WTC11 (cell line): ENCODE measurements around the gene FOXN3. TPM values are rescaled to one million over a fixed set of nuclear protein-coding genes. Genes with fewer than 3 reads are reported as not detected.

Experiments used
- ATAC-seq: fragments of 200-7000 bp; cut with Tn5 transposase; 2 replicates; pipeline ENCODE4 v1.10.0; 2021; ENCODE audit warnings: mild to moderate bottlenecking, moderate library complexity
- CTCF ChIA-PET: fragments of 300-600 bp; sonication (Branson Sonifier 250); formaldehyde crosslinking; loops from one replicate; lab custom pipeline; 2021; ENCODE audit warnings: antibody characterized with exemption; lab: Charles Lee
- POLR2A ChIA-PET: fragments of 350-600 bp; sonication (Branson Sonifier 250); formaldehyde crosslinking; loops from one replicate; lab custom pipeline; 2021; ENCODE audit warnings: antibody characterized with exemption; lab: Charles Lee
- DNase-seq: peaks from one replicate; pipeline ENCODE4 v3.0.0; 2021; ENCODE audit warnings: low spot score
- H3K27ac Mint-ChIP-seq: 2 replicates; pipeline ENCODE4 v1.8.0; 2021; ENCODE audit warnings: mixed read lengths
- H3K27me3 Mint-ChIP-seq: 2 replicates; pipeline ENCODE4 v1.8.0; 2021; ENCODE audit warnings: low read depth, mild to moderate bottlenecking, moderate library complexity, mixed read lengths
- H3K36me3 Mint-ChIP-seq: 2 replicates; pipeline ENCODE4 v1.8.0; 2021; ENCODE audit warnings: mixed read lengths
- H3K4me1 Mint-ChIP-seq: 2 replicates; pipeline ENCODE4 v1.8.0; 2022; ENCODE audit warnings: mixed read lengths
- H3K4me3 Mint-ChIP-seq: 2 replicates; pipeline ENCODE4 v1.8.0; 2021; ENCODE audit warnings: mild to moderate bottlenecking, moderate library complexity, mixed read lengths
- H3K9me3 Mint-ChIP-seq: 2 replicates; pipeline ENCODE4 v1.8.0; 2021; ENCODE audit warnings: mixed read lengths
- FOXK1 ChIP-seq: sonication (generic); formaldehyde crosslinking; IDR thresholded peaks from 2 replicates; pipeline ENCODE4 v1.8.0; 2022; ENCODE audit warnings: mild to moderate bottlenecking, moderate library complexity, missing genetic modification reagents
- GABPB1 ChIP-seq: sonication (generic); formaldehyde crosslinking; IDR thresholded peaks from 2 replicates; pipeline ENCODE4 v1.8.1; 2023; ENCODE audit warnings: mild to moderate bottlenecking, missing genetic modification reagents
- HMGA2 ChIP-seq: fragments of 250-450 bp; sonication (Bioruptor Pico); IDR thresholded peaks from 2 replicates; pipeline ENCODE4 v1.4.0; 2021; ENCODE audit warnings: mild to moderate bottlenecking, moderate library complexity
- RELA ChIP-seq: sonication (generic); formaldehyde crosslinking; IDR thresholded peaks from 2 replicates; pipeline ENCODE4 v1.8.1; 2022; ENCODE audit warnings: missing genetic modification reagents, mild to moderate bottlenecking, borderline replicate concordance
- TP53 ChIP-seq: sonication (generic); formaldehyde crosslinking; IDR thresholded peaks from 2 replicates; pipeline ENCODE4 v1.8.1; 2023; ENCODE audit warnings: mild to moderate bottlenecking, missing genetic modification reagents
- ZNF263 ChIP-seq: sonication (generic); formaldehyde crosslinking; IDR thresholded peaks from 2 replicates; pipeline ENCODE4 v1.8.1; 2022; ENCODE audit warnings: low read depth, mild to moderate bottlenecking, moderate library complexity, missing genetic modification reagents
- ZNF423 ChIP-seq: fragments of 250-450 bp; sonication (Bioruptor Pico); IDR thresholded peaks from 2 replicates; pipeline ENCODE4 v2.1.2; 2022; ENCODE audit warnings: mild to moderate bottlenecking, moderate library complexity
- total RNA-seq: library from RNA; stranded (reverse); gene quantifications from 3 replicates; pipeline ENCODE4 v1.2.3, GENCODE V29; 2021
- TF ChIP-seq, protein P1 (sequence below): sonication (generic); formaldehyde crosslinking; IDR thresholded peaks from 2 replicates; pipeline ENCODE4 v1.8.0; 2022; ENCODE audit warnings: mild to moderate bottlenecking, missing genetic modification reagents
- TF ChIP-seq, protein P2 (sequence below): sonication (generic); formaldehyde crosslinking; IDR thresholded peaks from 2 replicates; pipeline ENCODE4 v1.8.0; 2022; ENCODE audit warnings: mild to moderate bottlenecking, missing genetic modification reagents
- TF ChIP-seq, protein P3 (sequence below): sonication (generic); formaldehyde crosslinking; IDR thresholded peaks from 2 replicates; pipeline ENCODE4 v1.8.1; 2022; ENCODE audit warnings: mild to moderate bottlenecking, moderate library complexity, missing genetic modification reagents

The FOXN3 gene
- total RNA-seq, 1 experiment from 2014 or later: 170 TPM

DNA sequence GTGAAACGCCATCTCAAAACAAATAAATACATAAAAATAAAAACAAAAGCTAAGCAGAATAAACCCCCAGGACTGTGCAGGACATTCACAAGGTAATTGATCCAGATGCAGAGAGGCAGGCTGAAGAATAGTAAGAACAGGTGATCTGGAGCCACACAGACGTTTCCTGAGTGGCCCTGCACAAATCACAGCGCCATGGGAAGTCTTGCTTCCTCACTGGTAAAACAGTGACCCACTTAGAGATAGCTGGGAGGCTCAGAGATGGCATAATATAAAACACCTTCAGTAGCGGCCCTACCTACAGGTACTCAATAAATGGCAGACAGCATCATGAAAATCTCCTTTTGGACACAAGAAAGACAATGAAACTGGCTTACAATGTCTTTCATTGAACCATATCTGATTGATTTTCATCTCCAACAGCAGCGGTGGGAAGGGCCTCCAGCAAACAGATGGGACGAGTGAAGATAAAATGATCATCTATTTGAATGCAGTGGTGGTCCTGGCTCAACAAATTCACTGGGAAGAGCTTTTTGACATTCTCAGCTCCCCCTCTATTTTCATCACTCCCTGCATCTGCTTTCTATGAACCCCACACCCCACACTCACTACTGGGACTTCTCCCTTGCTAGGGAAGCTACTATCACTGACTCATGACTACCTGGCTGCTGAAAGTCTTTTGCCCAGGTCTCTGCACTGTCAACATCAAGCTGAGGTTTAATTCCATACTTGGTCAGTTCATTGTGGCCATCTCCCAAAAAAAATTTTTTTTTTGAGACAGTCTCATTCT is 63.9 kb downstream of the FOXN3 start:
- peak overlapping the region; percentile 98 for H3K27ac Mint-ChIP-seq
- peaks cover 28% of the 10 kb centered on the region for H3K36me3 Mint-ChIP-seq
- POLR2A ChIA-PET: interaction anchor here (0.7 kb wide), 1 partner anchor 19 kb away, joined by 3 read pairs; no protein-coding TSS in a partner anchor
- CTCF ChIA-PET: no interaction called here
- no peak for ATAC-seq
- no peak overlapping the region for H3K4me3 Mint-ChIP-seq
- peaks cover 75% of the 10 kb centered on the region for H3K4me1 Mint-ChIP-seq
- no peaks in the 10 kb centered on the region for H3K9me3 Mint-ChIP-seq
- H3K27me3 Mint-ChIP-seq: no peaks in the 10 kb centered on the region
- peak; percentile 16; the same call in 1 of the 2 replicates for TF ChIP-seq TP53 (CRISPR knock-in tag)
- TF ChIP-seq, protein P1, sequence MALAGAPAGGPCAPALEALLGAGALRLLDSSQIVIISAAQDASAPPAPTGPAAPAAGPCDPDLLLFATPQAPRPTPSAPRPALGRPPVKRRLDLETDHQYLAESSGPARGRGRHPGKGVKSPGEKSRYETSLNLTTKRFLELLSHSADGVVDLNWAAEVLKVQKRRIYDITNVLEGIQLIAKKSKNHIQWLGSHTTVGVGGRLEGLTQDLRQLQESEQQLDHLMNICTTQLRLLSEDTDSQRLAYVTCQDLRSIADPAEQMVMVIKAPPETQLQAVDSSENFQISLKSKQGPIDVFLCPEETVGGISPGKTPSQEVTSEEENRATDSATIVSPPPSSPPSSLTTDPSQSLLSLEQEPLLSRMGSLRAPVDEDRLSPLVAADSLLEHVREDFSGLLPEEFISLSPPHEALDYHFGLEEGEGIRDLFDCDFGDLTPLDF (CRISPR knock-in tag): no peak
- DNase-seq: no peak

DNA sequence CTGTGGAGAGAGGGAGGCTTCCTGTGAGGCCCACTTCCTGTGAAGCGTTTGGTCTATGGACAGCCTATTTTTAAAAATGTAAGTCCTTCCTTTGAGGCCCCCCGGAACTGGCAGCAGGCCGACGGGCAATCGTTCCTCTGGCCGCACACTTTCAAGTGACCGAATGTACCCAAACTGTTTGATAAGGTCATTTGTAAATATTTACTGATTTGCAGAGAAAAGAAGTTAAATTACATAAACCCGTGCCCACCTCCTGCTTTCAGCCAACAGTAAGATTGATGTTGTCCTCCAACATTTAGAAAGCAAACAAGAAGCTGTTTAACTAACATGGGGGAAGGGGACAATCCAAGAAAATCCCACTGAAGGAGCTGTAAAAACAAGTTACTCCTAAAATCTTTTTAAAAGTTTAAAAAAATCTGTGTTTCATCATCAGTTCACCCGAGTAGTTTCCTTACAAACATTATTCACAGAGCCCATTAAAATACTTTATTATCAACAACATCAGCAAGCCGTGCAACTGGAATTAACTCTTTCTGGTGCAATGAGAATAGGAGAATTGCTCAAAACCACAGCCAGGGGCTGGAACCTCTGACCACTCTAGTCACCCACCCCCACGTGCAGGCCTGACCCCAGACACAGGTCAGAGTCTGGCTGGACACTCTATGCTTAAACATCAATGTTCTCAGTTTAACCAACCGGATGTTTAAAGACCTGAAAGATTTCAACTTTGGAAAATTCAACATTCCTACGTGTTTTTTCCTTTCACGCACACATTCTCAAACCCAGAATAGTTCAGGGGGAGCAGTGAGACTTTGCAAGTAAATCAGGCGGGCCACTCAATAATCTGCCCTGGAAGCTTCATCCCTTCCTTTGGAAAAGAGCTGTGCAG is 65.3 kb downstream of the FOXN3 start:
- DNase-seq: peak; percentile 27
- 0 out of 2 replicates have a peak, but pooled peaks cover 5% of the 10 kb centered on the region for H3K9me3 Mint-ChIP-seq
- peaks cover 84% of the 10 kb centered on the region for H3K4me1 Mint-ChIP-seq
- POLR2A ChIA-PET: interaction anchor here (0.6 kb wide), 1 partner anchor 329 kb away, joined by 3 read pairs; no protein-coding TSS in a partner anchor
- CTCF ChIA-PET: no interaction called here
- H3K27me3 Mint-ChIP-seq: no peaks in the 10 kb centered on the region
- peaks cover 40% of the 10 kb centered on the region for H3K36me3 Mint-ChIP-seq
- peak; percentile 67 for ATAC-seq
- H3K4me3 Mint-ChIP-seq: peak overlapping the region; percentile 49
- TF ChIP-seq, protein P2, sequence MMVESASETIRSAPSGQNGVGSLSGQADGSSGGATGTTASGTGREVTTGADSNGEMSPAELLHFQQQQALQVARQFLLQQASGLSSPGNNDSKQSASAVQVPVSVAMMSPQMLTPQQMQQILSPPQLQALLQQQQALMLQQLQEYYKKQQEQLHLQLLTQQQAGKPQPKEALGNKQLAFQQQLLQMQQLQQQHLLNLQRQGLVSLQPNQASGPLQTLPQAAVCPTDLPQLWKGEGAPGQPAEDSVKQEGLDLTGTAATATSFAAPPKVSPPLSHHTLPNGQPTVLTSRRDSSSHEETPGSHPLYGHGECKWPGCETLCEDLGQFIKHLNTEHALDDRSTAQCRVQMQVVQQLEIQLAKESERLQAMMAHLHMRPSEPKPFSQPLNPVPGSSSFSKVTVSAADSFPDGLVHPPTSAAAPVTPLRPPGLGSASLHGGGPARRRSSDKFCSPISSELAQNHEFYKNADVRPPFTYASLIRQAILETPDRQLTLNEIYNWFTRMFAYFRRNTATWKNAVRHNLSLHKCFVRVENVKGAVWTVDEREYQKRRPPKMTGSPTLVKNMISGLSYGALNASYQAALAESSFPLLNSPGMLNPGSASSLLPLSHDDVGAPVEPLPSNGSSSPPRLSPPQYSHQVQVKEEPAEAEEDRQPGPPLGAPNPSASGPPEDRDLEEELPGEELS (CRISPR knock-in tag): peak; percentile 22; the same call in 1 of the 2 replicates
- TF ChIP-seq RELA (CRISPR knock-in tag) (no peak), GABPB1 (CRISPR knock-in tag) (peak; percentile 60)
- peak overlapping the region; percentile 98 for H3K27ac Mint-ChIP-seq

DNA sequence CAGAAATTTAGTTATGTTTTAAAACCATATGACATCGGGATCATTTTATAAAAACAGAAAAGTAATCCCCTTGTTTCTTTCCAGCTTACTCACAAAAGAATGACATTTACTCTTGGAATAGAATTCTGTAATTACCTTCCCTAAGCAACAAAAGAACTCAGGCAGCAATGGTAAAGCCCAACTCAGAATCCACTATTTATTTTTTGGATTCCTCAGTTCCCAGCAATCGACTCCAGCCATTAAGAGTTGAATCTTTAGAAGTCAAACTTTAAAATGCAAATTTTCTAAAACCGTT is 65.9 kb downstream of the FOXN3 start:
- 0 out of 2 replicates have a peak, but pooled peaks cover 8% of the 10 kb centered on the region for H3K9me3 Mint-ChIP-seq
- peaks cover 42% of the 10 kb centered on the region for H3K36me3 Mint-ChIP-seq
- no peaks in the 10 kb centered on the region for H3K27me3 Mint-ChIP-seq
- peak overlapping the region; percentile 49 for H3K4me3 Mint-ChIP-seq
- POLR2A ChIA-PET: no interaction called here
- H3K4me1 Mint-ChIP-seq: peaks cover 83% of the 10 kb centered on the region
- no peak for ATAC-seq
- H3K27ac Mint-ChIP-seq: peak overlapping the region; percentile 98
- DNase-seq: no peak
- CTCF ChIA-PET: no interaction called here
- TF ChIP-seq ZNF263 (CRISPR knock-in tag): no peak
- no peak for TF ChIP-seq ZNF423
- TF ChIP-seq, protein P3, sequence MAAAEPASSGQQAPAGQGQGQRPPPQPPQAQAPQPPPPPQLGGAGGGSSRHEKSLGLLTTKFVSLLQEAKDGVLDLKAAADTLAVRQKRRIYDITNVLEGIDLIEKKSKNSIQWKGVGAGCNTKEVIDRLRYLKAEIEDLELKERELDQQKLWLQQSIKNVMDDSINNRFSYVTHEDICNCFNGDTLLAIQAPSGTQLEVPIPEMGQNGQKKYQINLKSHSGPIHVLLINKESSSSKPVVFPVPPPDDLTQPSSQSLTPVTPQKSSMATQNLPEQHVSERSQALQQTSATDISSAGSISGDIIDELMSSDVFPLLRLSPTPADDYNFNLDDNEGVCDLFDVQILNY: no peak
- no peak for TF ChIP-seq FOXK1 (CRISPR knock-in tag)
- no peak for TF ChIP-seq HMGA2

DNA sequence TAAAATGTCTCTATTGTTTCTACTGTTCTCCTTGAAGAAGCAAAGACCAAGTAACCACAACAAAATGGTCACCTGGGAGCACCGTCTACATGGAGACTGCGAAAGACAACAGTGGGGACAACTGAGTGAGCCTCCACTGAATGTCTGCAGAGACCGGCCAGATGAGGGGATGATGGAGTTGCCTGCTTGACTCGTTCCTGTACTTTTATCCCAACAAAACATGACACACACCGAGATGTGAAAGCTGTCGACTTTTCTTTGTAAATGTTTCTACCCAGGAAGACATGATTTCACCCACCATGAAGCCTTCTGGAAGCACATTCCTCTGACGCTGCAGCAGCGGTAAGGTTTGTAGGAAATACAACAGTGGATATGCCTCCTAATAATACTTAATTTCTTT is 66.9 kb downstream of the FOXN3 start:
- H3K36me3 Mint-ChIP-seq: peaks cover 39% of the 10 kb centered on the region
- H3K4me3 Mint-ChIP-seq: peak overlapping the region; percentile 49
- H3K27me3 Mint-ChIP-seq: no peaks in the 10 kb centered on the region
- H3K27ac Mint-ChIP-seq: peak overlapping the region; percentile 98
- TF ChIP-seq, protein P1 (CRISPR knock-in tag): no peak
- TF ChIP-seq, all 79 proteins: peak for 0
- peaks cover 82% of the 10 kb centered on the region for H3K4me1 Mint-ChIP-seq
- DNase-seq: no peak
- POLR2A ChIA-PET: no interaction called here
- H3K9me3 Mint-ChIP-seq: 0 out of 2 replicates have a peak, but pooled peaks cover 8% of the 10 kb centered on the region
- CTCF ChIA-PET: no interaction called here
- ATAC-seq: no peak
